ENCODE data around the gene ZBTB20. TPM values are rescaled to one million over a fixed set of nuclear protein-coding genes. Genes with fewer than 3 reads are reported as not detected.

The ZBTB20 gene
- total and polyA plus RNA-seq, 7 donors = 0.40 to 74.9 (median 41.7) TPM

DNA sequence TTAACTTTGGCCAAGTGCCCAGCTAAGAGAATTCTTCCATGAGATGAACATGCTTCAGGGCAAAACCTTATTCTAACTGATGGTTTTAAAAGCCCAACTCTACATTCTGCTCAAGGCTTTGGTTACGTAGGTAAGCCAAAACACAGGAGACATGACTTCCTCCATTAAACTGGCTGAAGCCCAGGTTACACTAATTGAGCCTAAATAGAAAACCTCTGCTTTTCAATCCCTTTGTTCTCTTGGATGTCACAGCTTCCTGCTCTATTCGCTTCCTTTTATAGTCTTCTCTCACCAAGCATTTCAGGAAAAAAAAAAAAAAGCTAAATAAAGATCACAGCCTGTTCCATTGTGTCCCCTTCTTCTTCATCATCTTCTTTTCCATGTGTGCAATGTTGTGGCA lies 432.9 kb downstream of the ZBTB20 start:
- peaks cover 46% of the 10 kb centered on the region for H3K4me1 ChIP-seq
- H3K27ac ChIP-seq = peak overlapping the region; percentile 53
- H3K4me3 ChIP-seq = no peak overlapping the region
- 63 to 77% (median 72%) methylated on average over 2 of the region's 2 CpGs for WGBS, 3 donors
- TF ChIP-seq, protein P1, sequence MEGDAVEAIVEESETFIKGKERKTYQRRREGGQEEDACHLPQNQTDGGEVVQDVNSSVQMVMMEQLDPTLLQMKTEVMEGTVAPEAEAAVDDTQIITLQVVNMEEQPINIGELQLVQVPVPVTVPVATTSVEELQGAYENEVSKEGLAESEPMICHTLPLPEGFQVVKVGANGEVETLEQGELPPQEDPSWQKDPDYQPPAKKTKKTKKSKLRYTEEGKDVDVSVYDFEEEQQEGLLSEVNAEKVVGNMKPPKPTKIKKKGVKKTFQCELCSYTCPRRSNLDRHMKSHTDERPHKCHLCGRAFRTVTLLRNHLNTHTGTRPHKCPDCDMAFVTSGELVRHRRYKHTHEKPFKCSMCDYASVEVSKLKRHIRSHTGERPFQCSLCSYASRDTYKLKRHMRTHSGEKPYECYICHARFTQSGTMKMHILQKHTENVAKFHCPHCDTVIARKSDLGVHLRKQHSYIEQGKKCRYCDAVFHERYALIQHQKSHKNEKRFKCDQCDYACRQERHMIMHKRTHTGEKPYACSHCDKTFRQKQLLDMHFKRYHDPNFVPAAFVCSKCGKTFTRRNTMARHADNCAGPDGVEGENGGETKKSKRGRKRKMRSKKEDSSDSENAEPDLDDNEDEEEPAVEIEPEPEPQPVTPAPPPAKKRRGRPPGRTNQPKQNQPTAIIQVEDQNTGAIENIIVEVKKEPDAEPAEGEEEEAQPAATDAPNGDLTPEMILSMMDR (IDR thresholded peaks at IDR 0.05) = no peak
- no peaks in the 10 kb centered on the region for H3K9me3 ChIP-seq
- intact Hi-C loops (cut with DNase I) = no loop called here
- H3K27me3 ChIP-seq (ENCODE audit: insufficient read depth in 3 of 3, low read length in 2 of 3) = no peaks in the 10 kb centered on the region
- no peak for ATAC-seq
- no peaks in the 10 kb centered on the region for H3K36me3 ChIP-seq (ENCODE audit: insufficient read depth in 1 of 2, low read depth in 1 of 2)
- no peak for DNase-seq

DNA sequence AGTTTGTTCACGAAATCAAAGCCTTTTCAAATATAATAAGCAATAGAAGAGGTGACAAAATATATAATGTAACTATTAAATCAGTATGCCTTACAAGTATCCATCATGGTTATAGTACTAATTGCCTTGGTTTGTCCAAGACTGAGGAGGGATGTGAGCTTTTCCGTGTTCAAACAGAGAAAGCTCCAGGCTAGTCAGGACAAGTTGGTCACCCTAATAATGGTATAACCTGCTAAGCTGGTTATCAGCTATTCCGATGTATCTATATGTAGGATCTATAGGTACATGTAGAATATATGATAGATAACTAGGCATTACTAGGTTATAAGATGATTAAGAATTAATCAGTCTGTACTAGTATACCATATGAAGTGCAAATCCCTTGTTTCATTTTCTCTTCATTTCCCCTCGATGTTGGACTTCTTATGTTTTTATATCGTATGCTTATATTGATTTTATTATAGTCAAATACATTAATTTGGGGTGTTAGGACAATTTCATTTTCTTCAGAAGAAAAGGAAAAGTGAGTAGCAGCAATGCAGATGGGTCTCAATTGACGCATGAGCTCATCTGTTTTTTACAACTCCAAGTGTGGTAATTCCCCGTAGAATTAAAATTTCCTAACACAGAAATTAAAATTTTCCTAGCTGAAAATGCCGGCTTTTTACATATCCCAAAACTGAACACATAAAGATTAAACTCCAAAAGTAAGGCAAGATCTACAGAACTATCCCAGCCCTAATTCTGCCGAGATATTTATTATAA lies 434.2 kb downstream of the ZBTB20 start:
- no peaks in the 10 kb centered on the region for H3K9me3 ChIP-seq
- H3K27me3 ChIP-seq (ENCODE audit: insufficient read depth in 3 of 3, low read length in 2 of 3) = no peaks in the 10 kb centered on the region
- H3K36me3 ChIP-seq (ENCODE audit: insufficient read depth in 1 of 2, low read depth in 1 of 2) = no peaks in the 10 kb centered on the region
- H3K4me3 ChIP-seq = no peak overlapping the region
- DNase-seq (no peak), ATAC-seq (no peak)
- peak overlapping the region; percentile 53 for H3K27ac ChIP-seq
- TF ChIP-seq, protein P1 (IDR thresholded peaks at IDR 0.05) = no peak
- 71 to 88% (median 77%) methylated on average over 9 of the region's 9 CpGs for WGBS, 3 donors
- H3K4me1 ChIP-seq = peaks cover 56% of the 10 kb centered on the region
- intact Hi-C loops (cut with DNase I) = no loop called here

DNA sequence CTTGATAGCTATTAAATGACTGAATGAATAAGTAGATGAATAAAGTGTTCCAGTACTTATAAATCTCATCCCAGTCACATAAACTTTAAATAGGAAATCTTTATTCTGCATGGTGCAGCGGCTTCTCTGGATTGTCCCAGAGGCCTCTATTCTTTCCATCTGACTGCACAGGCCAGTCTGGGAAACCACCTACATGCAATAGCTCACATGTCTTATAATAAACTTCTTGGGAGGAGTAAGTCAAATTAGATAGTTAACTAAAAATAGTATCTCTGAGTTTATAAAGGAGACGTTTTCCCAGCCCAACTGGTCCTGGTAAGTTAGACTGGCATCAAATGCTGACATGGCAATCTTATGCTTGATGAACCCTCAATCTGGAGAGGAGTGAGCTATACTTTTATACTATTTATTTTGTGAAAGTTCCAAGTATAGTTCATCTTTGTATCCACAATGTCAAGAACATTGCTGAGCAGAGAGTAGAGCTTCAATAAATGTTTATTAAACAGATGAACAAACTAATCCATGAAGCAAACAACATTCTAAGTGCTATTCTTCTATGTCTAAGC lies 435.7 kb downstream of the ZBTB20 start:
- peaks cover 58% of the 10 kb centered on the region for H3K4me1 ChIP-seq
- TF ChIP-seq, protein P1 (IDR thresholded peaks at IDR 0.05) = no peak
- no peaks in the 10 kb centered on the region for H3K9me3 ChIP-seq
- H3K36me3 ChIP-seq (ENCODE audit: insufficient read depth in 1 of 2, low read depth in 1 of 2) = no peaks in the 10 kb centered on the region
- ATAC-seq = peak; percentile 58 to 88 (median 80)
- no peak overlapping the region for H3K4me3 ChIP-seq
- intact Hi-C loops (cut with DNase I) = no loop called here
- WGBS, 3 donors = 23 to 45% (median 27%) methylated on average over 2 of the region's 2 CpGs
- peak overlapping the region; percentile 34 for H3K27ac ChIP-seq
- no peaks in the 10 kb centered on the region for H3K27me3 ChIP-seq (ENCODE audit: insufficient read depth in 3 of 3, low read length in 2 of 3)
- no peak for DNase-seq

DNA sequence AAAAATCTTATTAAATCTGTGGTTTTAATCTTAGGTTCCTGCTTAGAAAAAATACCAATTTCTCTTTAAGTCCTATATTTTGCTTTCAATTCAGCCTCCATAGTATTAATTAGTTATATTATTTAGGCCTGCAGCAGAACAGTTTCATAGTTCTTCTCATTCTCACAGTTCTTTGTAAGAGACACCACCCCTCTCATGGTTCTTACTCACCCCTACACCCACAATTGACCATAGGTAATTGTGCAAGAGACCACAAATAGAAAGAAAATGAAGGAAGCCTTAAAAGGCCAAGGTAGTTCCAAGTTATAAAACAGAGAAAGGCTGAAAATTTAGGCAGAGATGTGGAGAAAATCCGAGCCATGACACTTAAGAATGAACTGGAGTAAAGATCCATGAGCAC lies 438.0 kb downstream of the ZBTB20 start:
- no peak overlapping the region for H3K4me3 ChIP-seq
- H3K9me3 ChIP-seq = no peaks in the 10 kb centered on the region
- ATAC-seq (no peak), DNase-seq (no peak)
- H3K4me1 ChIP-seq = peaks cover 62% of the 10 kb centered on the region
- no peaks in the 10 kb centered on the region for H3K36me3 ChIP-seq (ENCODE audit: insufficient read depth in 1 of 2, low read depth in 1 of 2)
- H3K27me3 ChIP-seq (ENCODE audit: insufficient read depth in 3 of 3, low read length in 2 of 3) = no peaks in the 10 kb centered on the region
- no peak overlapping the region for H3K27ac ChIP-seq
- TF ChIP-seq, protein P1 (IDR thresholded peaks at IDR 0.05) = no peak
- 93 to 97% (median 93%) methylated on average over 1 of the region's 1 CpG for WGBS, 3 donors
- intact Hi-C loops (cut with DNase I) = no loop called here

Data from psoas muscle (tissue), 8 donors.